Ecto neural progenitor cell (in vitro differentiated cells): Measurements from ENCODE around the gene WDR27.
A peak's percentile ranks its signal among the peaks of the same experiment; 100 is the strongest.
"Not testable (repeated sequence)": the region's sequence is repeated elsewhere in the genome, so short reads cannot be mapped to it uniquely, and the experiment has no call there.

Experiments used
- DNase-seq: peaks from one replicate; pipeline ENCODE4 v3.0.0-alpha.2; 2018; ENCODE audit warnings: low spot score

The WDR27 gene

DNA sequence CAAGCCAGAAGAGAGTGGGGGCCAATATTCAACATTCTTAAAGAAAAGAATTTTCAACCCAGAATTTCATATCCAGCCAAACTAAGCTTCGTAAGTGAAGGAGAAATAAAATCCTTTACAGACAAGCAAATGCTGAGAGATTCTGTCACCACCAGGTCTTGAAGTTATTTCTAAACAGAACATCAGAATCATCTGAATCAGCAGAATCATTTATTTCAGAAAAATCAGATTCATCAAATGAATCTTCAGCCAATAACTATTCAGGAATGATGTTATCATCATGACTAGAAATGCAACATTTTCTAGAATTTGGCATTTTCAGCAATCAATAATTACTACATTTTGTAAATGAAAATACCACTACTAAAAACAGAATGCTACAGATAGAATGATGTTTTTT lies 100.7 kb downstream of the WDR27 start:
- DNase-seq: not testable (repeated sequence)

DNA sequence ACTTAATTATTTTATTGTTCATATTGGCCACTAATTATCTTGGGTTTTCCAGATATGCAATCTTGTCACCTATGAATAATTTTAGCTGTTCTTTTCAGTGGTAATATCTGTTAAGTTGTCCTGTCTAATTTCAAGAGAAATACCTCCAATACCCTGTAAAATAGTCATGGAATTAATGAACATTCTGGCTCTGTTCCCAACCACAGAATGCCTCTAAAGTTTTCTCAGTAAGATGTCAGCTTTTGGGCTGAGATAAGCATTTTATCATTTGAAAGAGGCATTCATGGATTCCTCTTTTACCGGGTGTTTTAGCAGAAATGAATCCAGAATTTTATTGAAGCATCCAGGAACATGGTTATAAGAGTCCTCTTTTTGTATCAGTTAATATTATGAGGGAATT lies 109.3 kb downstream of the WDR27 start:
- DNase-seq: no peak

DNA sequence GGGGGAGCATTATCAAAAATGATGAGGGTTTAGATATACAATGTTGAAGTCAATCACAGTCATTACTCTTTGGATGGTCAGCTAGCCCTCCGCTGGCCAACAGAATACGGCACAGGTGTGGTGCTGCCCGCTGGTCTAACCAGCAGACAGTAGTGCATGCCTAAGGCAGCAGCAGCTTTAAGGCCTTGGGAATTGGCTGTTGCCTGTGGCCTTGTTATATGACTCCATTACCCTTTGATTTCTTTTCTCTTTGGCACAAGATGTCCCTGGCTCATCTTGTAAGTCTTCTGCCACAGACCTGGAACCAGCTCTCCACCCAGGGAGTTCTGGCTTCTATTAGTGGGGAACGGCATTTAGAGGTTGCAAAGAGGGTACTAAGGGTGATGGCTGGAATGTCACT lies 110.2 kb downstream of the WDR27 start:
- no peak for DNase-seq

DNA sequence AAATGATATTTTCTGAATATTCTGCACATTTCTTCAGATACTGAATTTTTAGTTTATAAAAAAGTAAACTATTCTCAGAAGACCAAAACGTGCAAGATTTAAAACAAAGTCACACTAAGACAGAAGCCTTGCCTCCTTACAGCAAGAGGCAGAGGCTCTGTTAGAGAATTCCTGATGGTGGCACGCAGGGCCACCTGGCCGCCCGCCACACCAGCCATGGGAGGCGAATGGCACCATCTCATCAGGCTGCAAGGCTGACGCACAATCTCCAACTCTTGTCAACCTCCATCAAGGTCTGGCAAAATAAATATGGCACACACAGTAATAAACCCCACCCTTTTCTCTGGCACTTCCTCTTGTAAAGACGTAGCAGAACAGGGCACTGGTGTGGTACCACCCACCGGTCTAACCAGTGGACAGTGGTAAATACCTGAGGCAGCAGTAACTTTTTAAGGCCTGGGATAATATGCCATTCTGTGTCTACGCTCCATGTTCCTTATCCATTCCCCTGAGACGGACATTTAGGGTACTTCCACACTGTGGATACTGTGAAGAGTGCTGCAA lies 111.4 kb downstream of the WDR27 start:
- DNase-seq: no peak

DNA sequence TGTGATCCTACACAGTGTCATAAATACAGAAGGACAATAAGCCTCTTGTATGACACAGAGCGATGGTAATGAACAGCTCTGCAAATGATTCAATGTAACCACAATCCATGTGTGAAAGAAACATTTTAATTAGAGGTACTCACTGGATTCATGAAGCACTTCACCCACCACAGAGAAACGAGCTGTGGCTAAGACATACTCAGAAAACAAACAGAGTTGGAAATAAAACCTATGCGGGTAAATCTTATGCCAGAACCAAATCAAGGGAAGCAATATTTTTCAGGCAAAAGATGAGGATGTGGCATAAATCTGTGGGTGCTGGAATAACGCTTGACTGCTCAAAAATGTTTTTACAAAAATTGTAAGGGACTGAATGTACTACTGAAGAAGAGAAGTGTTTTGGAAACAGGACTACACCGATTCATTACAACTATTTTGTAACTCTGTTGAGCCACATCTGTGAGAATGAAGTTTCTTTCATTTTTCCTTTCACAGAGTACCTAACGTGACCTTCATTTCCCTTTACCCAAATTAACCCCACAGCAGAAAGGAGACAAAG lies 112.1 kb downstream of the WDR27 start:
- DNase-seq: no peak

DNA sequence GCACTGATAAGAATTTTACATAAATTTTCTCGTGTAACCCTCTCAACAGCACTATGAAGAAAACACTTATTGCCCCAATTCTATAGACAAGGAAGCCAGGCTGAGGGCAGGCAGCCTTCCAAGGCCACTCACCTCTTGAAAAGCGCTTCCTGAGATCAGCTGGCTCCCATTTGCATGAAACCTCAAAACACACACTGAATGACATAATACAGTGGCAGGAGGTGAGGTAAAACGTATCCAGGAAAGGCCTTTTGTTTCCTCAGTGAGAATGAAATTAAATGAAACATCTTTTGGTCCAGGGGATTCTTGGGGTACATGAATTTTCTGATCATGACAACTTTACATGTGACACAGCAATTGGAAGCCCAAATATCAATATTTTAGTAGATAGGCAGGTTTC lies 112.5 kb downstream of the WDR27 start:
- no peak for DNase-seq

DNA sequence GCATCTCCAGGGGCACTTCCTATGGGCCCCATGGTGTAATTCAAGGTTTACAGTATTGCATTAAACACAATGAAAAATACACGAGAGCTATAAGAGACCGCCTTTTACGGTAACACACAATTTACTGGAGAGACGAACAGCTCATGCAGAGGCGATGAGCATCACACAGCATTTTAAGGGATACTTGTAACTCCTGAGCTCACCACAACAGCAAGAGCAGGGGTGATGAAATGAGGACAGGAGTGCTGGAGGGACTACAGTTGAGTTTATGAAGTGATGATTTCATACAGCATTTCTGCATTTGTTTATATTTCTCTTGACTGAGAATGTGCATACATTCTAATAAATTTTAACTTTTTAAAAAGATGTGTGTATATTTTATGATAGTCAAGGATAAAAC lies 113.9 kb downstream of the WDR27 start:
- DNase-seq: no peak

DNA sequence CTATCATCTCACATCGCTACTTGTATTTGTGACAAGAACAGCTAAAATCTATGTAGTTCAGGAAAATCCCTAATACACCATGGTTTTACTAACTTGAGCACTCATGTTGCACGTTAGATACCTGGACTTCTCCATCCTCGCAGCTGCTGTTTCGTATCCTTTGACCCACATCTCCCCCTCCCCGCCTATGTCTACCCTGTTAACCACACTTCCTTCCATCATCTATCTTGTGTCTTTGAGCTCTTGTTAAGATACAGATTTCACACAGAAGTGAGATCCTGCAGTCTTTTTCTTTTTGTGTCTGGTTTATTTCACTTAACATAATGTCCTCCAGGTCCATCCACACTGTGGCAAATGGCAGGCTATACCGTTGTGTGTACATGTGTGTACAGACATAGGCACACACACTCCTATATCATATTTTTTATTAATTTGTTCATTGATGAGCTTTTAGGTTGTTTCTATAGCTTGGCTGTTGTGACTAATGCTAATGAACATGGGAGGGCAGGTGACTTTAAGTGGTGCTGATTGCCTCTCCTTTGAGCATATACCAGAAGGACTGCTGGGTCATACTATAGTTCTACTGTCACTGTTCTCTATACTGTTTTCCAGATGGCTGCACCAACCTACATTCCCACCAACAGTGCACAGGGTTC lies 117.8 kb downstream of the WDR27 start:
- DNase-seq: no peak

DNA sequence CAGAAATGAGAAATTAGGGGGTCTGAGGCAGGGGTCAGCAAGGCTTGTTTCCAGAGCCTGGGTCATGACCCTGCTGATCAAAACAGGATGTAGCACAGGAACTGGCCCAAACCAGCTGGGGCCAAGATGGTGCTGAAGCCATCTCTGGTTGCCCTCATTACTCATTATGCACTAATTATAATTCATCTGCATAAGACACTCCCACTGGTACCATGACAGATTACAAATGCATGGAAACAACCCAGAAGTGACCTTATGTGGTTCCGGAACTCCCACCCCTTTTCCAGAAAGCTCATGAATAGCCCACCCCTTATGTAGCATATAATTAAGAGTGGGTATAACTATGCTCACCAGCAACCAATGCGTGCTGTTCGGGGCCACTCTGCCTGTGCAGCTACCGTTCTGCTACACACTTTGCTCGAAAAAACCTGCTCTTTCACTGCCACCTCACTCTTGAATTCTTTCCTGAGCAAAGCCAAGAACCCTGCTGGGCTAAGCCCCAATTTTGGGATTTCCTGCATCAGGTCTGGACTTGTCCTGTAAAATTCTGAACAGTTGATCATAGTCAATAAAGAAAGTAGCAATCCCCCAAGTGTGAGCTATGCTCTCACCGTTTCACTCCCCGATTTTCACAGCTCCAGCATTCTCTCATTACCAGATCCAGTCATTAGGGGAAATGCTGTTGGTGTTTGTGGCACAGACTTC lies 122.3 kb downstream of the WDR27 start:
- DNase-seq: no peak

DNA sequence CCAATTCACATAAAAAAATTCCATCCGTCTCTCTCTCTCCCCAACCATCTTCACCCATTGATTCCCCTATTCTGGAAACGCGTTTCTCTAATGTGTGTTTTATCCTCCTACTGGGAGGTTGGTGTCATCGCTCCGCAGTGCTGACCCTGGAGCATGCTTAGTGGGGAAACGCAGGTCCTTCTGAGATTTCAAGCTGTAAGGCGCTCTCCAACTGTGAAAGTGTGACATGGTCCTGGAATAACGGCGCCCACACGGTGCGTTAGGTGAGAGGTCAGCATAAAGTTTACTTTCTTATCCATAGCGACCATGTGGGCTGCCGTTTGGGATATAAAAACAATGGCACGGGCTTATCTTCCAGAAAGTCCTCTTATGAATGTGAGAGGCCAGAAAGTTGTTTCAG lies 123.9 kb downstream of the WDR27 start:
- DNase-seq: peak; percentile 24

DNA sequence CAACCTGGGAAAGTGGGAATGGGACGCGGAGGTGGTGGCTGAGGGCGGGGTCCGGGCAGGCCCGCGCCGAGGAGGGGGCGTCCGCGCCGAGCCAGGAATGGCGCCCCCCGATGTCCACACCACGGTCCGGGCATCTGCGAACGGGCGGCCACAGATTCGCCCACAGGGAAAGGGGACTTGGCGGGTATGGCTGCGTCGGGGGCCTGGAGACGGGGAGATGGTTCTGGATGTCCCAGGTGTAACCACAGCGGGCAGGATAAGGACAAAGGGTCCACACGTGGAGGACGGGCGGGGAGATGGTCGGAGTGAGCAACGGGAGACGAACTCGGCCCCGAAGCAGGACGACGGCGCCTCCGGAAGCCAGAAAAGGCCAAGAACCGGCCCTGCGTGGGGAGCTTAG lies 124.6 kb downstream of the WDR27 start:
- peak; percentile 32 for DNase-seq

DNA sequence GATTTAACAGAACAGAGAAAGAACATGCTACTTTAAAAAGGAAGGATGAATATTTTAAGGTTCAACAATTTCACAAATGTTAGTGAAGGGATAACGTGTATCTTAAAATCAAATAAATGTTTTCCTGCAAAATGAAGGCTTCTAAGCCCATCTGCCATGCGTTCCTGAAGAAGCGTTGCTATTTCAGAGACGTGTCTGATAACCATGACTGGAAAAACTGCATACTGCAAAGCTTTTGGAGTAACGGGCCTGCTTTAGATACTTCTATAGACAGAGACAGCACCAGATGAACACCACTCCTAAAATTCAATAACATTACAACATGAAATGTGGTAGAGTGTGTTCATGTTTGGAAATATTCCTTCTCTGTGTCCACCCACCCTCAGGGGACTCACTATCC lies 126.0 kb downstream of the WDR27 start:
- DNase-seq: no peak

DNA sequence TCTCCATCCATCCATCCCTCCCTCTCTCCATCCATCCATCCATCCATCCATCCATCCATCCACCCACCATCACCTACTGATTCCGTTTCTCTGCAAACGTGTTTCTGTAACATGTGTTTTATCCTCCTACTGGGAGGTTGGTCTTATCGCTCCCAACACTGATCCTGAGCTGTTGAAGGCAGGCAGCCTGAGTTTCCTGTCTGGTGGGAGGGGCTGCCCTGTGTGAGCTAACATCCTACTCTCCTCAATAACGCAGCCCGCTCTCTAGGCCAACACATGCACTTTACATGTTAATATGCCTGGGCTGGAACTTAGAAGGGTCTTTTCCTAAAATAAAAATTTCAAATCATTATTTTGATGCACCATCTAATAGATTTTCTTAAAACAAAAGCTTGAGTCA lies 126.5 kb downstream of the WDR27 start:
- peak; percentile 20 for DNase-seq

DNA sequence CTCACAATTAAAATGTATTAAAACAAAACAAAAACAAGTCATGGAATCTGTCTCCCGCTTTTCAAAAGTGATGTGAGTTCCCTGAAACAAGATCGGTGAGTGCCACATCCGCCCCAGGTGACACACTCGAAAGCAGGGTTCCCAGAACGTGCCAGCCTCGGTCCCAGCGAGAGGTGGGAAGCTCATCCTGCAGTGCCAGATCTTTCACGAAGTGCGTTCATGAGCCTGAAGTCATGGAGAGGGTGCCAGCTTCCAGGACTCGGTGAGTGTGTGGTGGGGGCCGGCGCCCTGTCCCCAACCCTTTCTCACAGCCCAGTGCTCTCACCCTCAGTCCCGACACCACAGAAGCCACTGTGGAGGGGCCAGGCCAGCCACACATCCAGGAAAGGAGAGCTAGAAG lies 127.4 kb downstream of the WDR27 start:
- DNase-seq: no peak

DNA sequence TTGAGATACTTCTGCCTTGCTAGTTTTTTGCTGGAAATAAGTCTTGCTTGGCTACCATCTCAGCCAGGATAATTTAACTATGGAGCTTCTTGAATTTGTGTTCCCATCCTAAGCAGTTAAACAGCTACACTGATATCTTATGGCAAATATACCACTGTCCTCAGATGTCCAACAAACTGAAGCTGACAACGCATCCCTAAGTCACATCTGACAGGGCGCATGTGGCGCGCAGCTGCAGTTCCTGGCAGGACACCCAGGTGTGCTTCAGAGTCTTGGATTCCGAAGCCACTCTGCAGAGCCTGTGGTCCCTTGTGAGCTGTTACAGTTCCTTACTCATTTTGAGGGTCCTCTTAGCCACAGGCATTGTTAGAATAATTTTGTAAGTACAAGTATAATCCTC lies 127.9 kb downstream of the WDR27 start:
- DNase-seq: peak; percentile 33

DNA sequence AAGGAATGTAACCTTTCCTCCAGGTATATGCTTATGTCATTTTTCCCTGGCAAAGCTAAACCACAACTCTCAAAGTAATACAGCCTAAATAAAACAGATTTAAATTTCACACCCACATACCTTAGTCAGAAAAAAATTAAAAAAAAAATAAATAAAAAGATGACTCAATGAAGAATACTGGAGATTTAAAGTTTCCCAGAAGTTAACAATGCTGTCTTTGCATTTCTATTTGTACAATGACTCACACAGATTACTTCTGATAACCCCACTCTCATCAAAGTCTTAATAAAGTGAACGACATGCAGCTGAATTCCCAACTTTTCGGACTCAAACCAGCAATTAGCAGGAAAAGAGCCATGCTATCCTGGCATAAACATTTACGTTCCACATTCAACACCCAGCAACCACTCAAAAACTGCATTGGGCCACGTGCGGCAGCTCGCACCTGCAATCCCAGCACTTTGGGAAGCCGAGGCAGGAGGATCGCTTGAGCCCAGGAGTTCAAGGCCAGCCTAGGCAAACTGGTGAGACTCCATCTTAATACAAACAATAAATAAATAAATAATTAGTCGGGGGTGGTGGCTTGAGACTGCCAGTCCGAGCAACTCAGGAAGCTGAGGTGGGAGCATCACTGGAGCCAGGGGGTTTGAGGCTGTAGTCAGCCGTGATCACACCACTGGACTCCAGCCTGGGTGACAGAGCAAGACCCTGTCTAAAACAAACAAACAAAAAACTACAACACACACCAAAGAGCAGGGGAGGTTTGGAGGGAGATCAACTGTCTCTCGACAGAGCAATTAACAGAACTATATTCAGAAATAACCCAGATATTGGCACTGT lies 130.5 kb downstream of the WDR27 start:
- no peak for DNase-seq

DNA sequence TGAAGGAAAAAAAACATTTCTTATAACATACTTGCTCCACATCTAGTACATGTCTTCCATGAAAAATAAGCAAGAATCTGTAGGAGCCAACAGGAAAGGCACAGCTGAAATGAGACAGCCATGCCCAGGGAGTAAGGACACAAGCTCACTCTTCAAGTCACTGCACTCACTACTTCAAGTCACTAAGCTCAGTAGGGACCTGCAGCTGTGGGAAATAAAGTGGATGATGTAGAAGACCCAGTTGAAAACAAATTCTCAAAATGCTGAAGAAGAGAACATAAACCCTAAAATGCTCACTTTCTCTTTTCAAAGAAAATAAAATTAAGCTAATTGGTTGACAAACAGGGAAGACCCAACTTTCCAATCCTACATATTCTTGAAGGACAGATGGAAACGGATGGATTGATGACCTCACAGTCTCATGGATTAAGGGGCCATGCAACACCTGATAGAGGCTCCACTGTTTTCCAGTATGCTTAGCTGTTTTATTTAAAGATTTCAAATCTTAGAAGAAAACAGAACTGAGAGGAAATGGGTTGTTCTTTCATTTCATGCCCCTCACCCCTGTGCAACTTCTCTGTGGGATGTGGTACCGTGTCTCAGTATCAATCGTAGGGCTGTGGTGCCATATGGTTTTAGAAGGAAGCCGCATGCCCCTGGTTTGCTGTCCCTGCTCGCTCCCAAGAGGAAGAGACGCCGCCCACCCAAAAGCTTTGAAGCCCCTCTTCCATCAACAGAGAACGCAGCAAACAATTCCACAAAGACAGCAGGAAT lies 133.3 kb downstream of the WDR27 start:
- no peak for DNase-seq

DNA sequence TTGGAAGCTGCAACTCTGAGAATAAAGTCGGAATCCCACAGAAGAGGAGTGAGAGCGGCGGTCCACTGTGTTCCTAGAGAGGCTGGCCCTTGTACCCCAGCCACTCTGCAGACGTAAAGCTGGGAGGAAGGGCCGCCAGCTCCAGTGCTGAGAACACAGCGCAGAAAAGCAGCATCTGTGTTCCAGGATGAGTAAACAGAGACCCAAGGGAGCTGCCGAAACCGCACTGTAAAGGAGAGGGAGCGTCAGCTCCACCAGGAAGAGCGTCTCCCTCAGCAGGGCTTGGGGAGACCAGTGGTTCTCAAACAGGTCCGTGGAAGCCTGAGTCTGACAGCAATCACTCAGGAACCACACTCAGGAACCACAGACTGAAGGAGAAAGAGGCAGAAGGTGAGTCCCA lies 134.0 kb downstream of the WDR27 start:
- no peak for DNase-seq

DNA sequence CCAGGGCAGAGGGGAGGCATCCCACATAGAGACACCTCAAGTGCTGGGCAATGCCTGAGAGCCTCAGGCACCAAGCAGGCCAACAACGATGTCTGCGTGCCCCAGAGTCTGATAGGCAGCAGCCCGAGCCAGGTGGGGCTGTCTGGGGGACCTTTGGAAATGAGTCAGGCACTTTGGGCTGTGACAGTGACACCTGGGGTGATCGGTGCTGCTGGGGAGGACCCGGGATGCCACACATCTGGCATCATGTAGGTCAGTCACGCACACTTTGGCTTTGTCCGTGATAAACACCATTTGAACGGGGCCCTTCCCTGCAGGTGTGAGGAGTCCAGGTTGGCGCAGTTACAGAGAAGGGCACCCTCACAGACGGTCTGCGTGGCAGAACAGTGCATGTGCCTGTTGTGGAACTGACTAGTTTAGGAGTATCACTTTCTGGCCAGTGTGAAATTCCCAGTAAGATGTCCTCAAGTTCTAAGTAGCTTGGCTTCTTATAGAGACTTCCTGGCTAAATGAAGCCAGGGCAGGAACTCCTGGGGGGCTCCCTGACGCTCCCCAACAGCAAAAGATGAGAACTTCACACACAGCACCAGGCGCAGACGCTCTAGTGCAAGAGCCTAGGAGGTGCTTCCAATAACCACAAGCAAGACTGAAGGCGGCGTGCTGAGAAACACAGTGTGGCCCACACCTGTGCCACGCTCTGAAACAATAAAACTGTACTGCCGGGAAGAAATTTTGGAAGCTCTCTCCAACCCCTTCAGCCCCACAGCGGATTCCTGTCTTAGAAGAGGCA lies 134.7 kb downstream of the WDR27 start:
- DNase-seq: no peak

DNA sequence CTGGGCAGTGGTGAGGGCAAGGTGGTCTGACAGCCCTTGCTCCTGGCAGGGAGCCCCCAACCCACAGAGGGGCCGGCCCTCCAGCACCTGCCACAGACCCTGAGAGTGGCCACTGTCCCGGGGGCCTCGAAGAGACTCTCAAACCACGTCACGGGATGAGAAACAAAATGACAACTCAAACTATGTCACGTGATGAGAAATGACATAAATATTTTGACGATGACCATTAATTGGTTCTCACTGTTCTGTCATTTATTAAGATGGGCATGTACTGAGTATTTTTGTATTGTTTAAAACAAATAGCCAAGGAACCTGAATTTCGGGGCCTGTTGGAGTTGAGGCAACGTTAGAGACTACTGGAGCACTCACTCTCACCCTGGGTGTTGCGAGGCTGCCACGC lies 135.5 kb downstream of the WDR27 start:
- no peak for DNase-seq
